ENCODE data around the gene PDE2A. TPM values are rescaled to one million over a fixed set of nuclear protein-coding genes. Genes with fewer than 3 reads are reported as not detected.

PDE2A gene
- 2.0 and 2.6 TPM in 2 replicates for total RNA-seq (ENCODE audit: low replicate concordance)

DNA sequence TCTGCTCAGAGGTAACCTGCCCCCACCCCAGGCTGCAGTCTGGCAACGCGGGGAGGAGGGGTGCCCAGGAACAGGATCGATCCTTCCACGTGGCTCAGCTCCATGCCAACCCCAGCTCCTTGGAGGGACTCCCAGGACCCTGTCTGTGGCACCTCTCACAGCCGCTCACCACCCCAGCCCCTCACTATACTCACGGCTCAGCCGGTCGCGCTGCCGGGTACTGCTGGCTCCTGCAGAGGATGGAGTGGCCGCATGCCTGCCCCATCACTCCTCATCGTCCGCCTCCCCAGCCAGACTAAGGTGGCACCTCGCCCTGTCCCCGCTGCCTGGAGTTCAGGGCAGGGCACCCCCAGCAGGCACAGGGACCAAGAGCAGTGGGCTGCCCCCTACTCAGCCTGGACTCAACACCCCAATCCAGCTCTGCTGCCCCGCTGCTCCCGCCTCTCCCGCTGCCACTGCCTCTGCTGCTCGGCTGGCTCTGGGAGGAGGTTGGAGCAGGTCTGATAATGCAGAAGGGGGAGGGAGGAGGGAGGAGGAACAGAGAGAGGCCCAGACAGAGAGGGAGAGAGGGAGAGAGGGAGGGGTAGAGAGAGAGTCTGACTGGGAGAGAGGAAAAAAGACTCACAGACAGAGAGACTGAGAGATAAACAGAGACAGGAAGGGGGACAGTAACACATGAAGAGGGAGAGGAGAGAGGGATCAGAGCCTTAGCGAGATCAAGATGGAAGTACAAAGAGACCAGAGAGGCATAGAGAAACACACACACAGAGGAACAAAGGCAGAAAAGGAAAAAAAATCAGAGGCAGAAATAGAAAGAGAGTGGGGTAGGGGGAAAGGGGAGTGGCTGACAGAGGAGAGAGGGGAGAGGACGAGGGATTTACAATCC, at the start of gene PDE2A:
Gene PDE2A (minus strand): TSS at position 480 of the 886 bp plus-strand sequence. CDS start 215 bp downstream, at position 265.

Other genes with a start within 250 kb of the PDE2A start
- gene CLPB, start 239.9 kb downstream of the PDE2A start, total RNA-seq (ENCODE audit: low replicate concordance), result 26.3 and 40.8 TPM in 2 replicates
- 74.3 and 220 TPM in 2 replicates for gene ARAP1, start 78.0 kb upstream of the PDE2A start, total RNA-seq (ENCODE audit: low replicate concordance)
- gene STARD10, start 119.6 kb upstream of the PDE2A start, total RNA-seq (ENCODE audit: low replicate concordance), result 24.8 and 68.2 TPM in 2 replicates
- 2.7 and 8.5 TPM in 2 replicates for gene ATG16L2, start 140.0 kb upstream of the PDE2A start, total RNA-seq (ENCODE audit: low replicate concordance)